Mucosa of descending colon (tissue), 3 donors: ENCODE results near the gene ITGAX. TPM values are rescaled to one million over a fixed set of nuclear protein-coding genes. Genes with fewer than 3 reads are reported as not detected.

ENCODE experiments used
- ATAC-seq: fragments of 200-7000 bp; cut with Tn5 transposase; one replicate; pipeline ENCODE4 v1.9.1; 2020; ENCODE audit warnings: mild to moderate bottlenecking, moderate library complexity
- DNase-seq, 3 donors: peaks; one replicate each; pipeline ENCODE4 v3.0.0-alpha.2; 2020
- H3K36me3 ChIP-seq: fragments of 200-600 bp; one replicate; pipeline ENCODE4 v1.8.0; 2021; ENCODE audit warnings: low read depth, mild to moderate bottlenecking
- H3K4me1 ChIP-seq: fragments of 200-600 bp; one replicate; pipeline ENCODE4 v1.8.0; 2021; ENCODE audit warnings: low read depth, mild to moderate bottlenecking
- H3K4me3 ChIP-seq: fragments of 200-600 bp; one replicate; pipeline ENCODE4 v1.8.0; 2021; ENCODE audit warnings: mild to moderate bottlenecking
- H3K9me3 ChIP-seq: fragments of 200-600 bp; one replicate; pipeline ENCODE4 v1.8.0; 2021; ENCODE audit warnings: mild to moderate bottlenecking
- CTCF ChIP-seq: fragments of 200-600 bp; IDR thresholded peaks from one replicate; pipeline ENCODE4 v1.8.0; 2022; ENCODE audit warnings: antibody characterized with exemption, mild to moderate bottlenecking
- intact Hi-C, 2 donors: fragments of 100-400 bp; cut with DNase I in 1 of 2; cut with micrococcal nuclease in 1 of 2; formaldehyde crosslinking; loops; one replicate each; pipeline versions ENCODE4 v1.11.0 to v1.11.1; 2022; cut with DNase I, micrococcal nuclease
- total RNA-seq, 3 donors: library from RNA; stranded (reverse); fragmentation: NEBNext Ultra II Directional in 2 of 3; extraction: Animal tissue kit (Norgen Biotek cat#: 25700) in 2 of 3; gene quantifications; one replicate each; pipeline versions ENCODE4 v1.2.1 to v1.2.4, GENCODE V29; 2021 to 2023
- donor health status: DM: no; HTN: no; CAD: no; lungs with moderate emphysema.
- donor health status: DM: no; HTN: no; CAD: no.
- donor health status: DM: no; HTN: yes; CAD: no.

Gene ITGAX
- total RNA-seq, 3 donors from 2014 or later = 2.9 to 8.6 (median 3.5) TPM

DNA sequence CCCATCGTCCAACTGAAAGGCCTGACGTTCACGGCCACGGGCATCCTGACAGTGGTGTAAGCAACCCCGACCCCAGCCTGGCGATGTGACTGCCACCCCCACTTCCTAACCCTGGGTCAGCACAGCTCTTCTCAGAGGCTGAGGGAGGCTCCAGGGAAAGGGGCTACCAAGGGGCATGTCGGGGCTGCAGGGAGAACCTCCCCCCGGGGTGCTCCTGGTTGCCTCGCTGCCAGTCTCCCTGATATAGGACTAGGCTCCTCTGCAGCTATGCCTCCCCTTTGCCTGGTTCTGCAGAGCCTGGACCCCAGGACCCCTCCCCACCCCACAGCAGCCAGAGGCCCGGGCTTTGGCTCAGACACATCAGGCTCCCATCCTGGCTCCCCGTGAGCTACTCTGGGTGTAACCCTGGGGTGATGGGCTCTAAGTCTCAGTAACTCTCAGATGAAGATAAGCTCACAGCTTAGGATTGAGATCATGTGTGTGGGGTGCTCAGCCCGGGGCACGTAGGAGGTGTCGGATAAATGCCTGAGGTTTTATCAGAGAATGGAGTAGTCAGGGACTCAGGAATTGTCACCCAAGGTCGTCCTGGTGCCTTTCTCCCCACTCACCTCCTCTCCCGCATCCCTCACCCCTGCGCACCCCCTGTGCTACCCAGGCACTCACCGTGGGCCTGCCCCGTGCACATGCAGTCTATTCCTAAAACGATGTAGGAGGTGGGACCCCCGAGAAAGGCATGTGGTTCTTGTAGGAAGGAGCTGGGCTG lies 48.8 kb downstream of the ITGAX start:
- H3K36me3 ChIP-seq = no peaks in the 10 kb centered on the region
- DNase-seq = no peak
- no peaks in the 10 kb centered on the region for H3K9me3 ChIP-seq
- no peak overlapping the region for H3K4me3 ChIP-seq
- TF ChIP-seq CTCF = no peak
- no peak for ATAC-seq
- H3K4me1 ChIP-seq = no peaks in the 10 kb centered on the region
- intact Hi-C loops = no loop called here

GRCh38 chr16:31404353-31405064 lies 49.5 kb downstream of the ITGAX start:
- no peaks in the 10 kb centered on the region for H3K9me3 ChIP-seq
- ATAC-seq (no peak), DNase-seq (no peak)
- no peaks in the 10 kb centered on the region for H3K36me3 ChIP-seq
- H3K4me1 ChIP-seq = no peaks in the 10 kb centered on the region
- H3K4me3 ChIP-seq = no peak overlapping the region
- intact Hi-C loops = no loop called here
- no peak for TF ChIP-seq CTCF

GRCh38 chr16:31407406-31407805 lies 52.4 kb downstream of the ITGAX start:
- intact Hi-C loops = no loop called here
- no peak overlapping the region for H3K4me3 ChIP-seq
- H3K4me1 ChIP-seq = no peaks in the 10 kb centered on the region
- no peak for TF ChIP-seq CTCF
- H3K9me3 ChIP-seq = no peaks in the 10 kb centered on the region
- ATAC-seq = no peak
- H3K36me3 ChIP-seq = no peaks in the 10 kb centered on the region
- no peak for DNase-seq

DNA sequence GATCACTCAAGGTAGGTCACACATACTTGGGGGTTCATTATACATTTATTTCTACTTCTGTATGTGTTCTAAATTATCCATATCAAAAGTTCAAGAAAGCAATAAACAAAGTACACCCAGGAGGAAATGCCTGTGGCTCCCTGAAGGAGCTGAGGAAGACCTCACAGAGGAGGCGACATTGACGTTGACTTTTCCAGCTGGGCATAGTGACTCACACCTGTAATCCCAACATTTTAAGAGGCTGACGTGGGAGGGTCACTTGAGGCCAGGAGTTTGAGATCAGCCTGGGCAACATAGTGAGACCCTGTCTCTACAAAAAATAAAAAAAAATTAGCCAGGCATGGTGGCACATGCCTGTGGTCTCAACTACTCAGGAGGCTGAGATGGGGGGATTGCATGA lies 54.5 kb downstream of the ITGAX start:
- intact Hi-C loops = no loop called here
- H3K4me3 ChIP-seq = no peak overlapping the region

DNA sequence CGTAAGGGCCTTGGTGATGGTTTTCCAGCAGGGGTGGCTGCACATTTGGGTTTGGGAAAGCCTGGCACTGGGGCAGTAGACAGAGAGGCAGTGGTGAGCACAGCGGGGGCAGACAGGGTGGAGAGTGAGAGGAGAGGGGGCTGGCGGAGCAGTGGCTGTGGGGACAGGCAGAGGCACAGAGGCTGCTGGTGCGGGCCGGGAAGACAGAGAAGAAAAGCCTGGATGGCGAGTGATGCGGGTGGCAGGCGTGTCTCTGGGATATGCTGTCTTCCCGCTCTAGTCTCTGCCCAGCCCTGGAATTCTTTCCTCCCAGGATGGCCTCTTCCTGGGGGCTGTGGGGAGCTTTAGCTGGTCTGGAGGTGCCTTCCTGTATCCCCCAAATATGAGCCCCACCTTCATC lies 55.1 kb downstream of the ITGAX start:
- no peaks in the 10 kb centered on the region for H3K4me1 ChIP-seq
- no peak for ATAC-seq
- H3K4me3 ChIP-seq = no peak overlapping the region
- no peaks in the 10 kb centered on the region for H3K36me3 ChIP-seq
- DNase-seq = peak in 1 of 3 donors; percentile 22
- intact Hi-C loops = no loop called here
- no peaks in the 10 kb centered on the region for H3K9me3 ChIP-seq
- TF ChIP-seq CTCF = no peak

More for the DNA sequence above, 54.5 kb downstream of the ITGAX start:
- ATAC-seq (no peak), DNase-seq (no peak)
- no peaks in the 10 kb centered on the region for H3K36me3 ChIP-seq
- H3K9me3 ChIP-seq = no peaks in the 10 kb centered on the region
- no peaks in the 10 kb centered on the region for H3K4me1 ChIP-seq
- no peak for TF ChIP-seq CTCF
